H1 (cell line): ENCODE data around the gene TYR. TPM values are rescaled to one million over a fixed set of nuclear protein-coding genes. Genes with fewer than 3 reads are reported as not detected.

Source experiments
- CTCF ChIA-PET: fragments of 300-600 bp; sonication (Branson Sonifier 250); formaldehyde crosslinking; loops from one replicate; lab custom pipeline; 2021; ENCODE audit not compliant: partially characterized antibody; lab: Charles Lee
- POLR2A ChIA-PET: fragments of 300-600 bp; sonication (Branson Sonifier 250); formaldehyde crosslinking; loops from one replicate; lab custom pipeline; 2021; ENCODE audit warnings: inconsistent platforms; ENCODE audit not compliant: partially characterized antibody; lab: Charles Lee
- DNase-seq, 2 experiments: peaks; one replicate each; pipeline versions ENCODE4 v3.0.0 to v3.0.0-alpha.2; 2010 to 2022; ENCODE audit warnings: low spot score in 2 of 2, low read depth in 1 of 2, mixed read lengths in 1 of 2
- FAIRE-seq: peaks from 2 replicates; lab custom pipeline; 2011; peaks lifted over from hg19 to GRCh38; lab: Jason Lieb, UNC
- H2AFZ ChIP-seq: 2 replicates; pipeline ENCODE4 v1.8.1; 2012; ENCODE audit warnings: low read length, inconsistent platforms
- H2AK5ac ChIP-seq: 2 replicates; pipeline ENCODE4 v1.6.1; 2013; ENCODE audit warnings: low read depth, low read length
- H2BK120ac ChIP-seq: replicated peaks from 2 replicates; pipeline ENCODE3; 2013; ENCODE audit warnings: low read depth, low read length, inconsistent platforms
- H2BK12ac ChIP-seq: 2 replicates; pipeline ENCODE4 v1.6.1; 2013; ENCODE audit warnings: low read depth, low read length
- H2BK15ac ChIP-seq: 2 replicates; pipeline ENCODE4 v1.6.1; 2013; ENCODE audit warnings: low read length
- H2BK20ac ChIP-seq: 2 replicates; pipeline ENCODE4 v1.6.1; 2013; ENCODE audit warnings: low read length
- H2BK5ac ChIP-seq: 2 replicates; pipeline ENCODE4 v1.6.1; 2013; ENCODE audit warnings: low read depth, low read length
- H3K14ac ChIP-seq: 2 replicates; pipeline ENCODE4 v1.6.1; 2013; ENCODE audit warnings: inconsistent platforms; ENCODE audit not compliant: insufficient read length
- H3K18ac ChIP-seq: 2 replicates; pipeline ENCODE4 v1.6.1; 2013; ENCODE audit warnings: low read length; ENCODE audit errors: extremely low read depth
- H3K23ac ChIP-seq: 2 replicates; pipeline ENCODE4 v1.6.1; 2013; ENCODE audit warnings: inconsistent platforms; ENCODE audit not compliant: insufficient read length
- H3K23me2 ChIP-seq: 2 replicates; pipeline ENCODE4 v1.6.1; 2013; ENCODE audit warnings: low read depth, low read length
- H3K27ac ChIP-seq: 2 replicates; pipeline ENCODE4 v1.6.1; 2011; ENCODE audit warnings: low read depth, low read length, inconsistent platforms
- H3K27me3 ChIP-seq, 4 experiments: replicated peaks in 1 of 4; 1 replicate in 1 of 4; 2 replicates in 3 of 4; pipeline versions ENCODE4 v1.6.1 to v1.8.1; 2011 to 2013; ENCODE audit warnings: low read length in 3 of 4, mild to moderate bottlenecking in 3 of 4, inconsistent platforms in 2 of 4, mixed read lengths in 2 of 4, moderate library complexity in 1 of 4; ENCODE audit not compliant: control insufficient read depth in 3 of 4, insufficient read depth in 3 of 4; ENCODE audit errors: extremely low read depth in 1 of 4
- H3K36me3 ChIP-seq, 4 experiments: 2 replicates each; pipeline versions ENCODE4 v1.6.1 to v1.8.1; 2011 to 2013; ENCODE audit warnings: mild to moderate bottlenecking in 4 of 4, low read length in 3 of 4, moderate library complexity in 2 of 4, control low read depth in 1 of 4, inconsistent platforms in 1 of 4; ENCODE audit not compliant: insufficient read depth in 4 of 4, control insufficient read depth in 2 of 4
- H3K4ac ChIP-seq: replicated peaks from 2 replicates; pipeline ENCODE3; 2013; ENCODE audit warnings: low read length, low read depth, mixed read lengths, inconsistent platforms; ENCODE audit not compliant: insufficient read length
- H3K4me1 ChIP-seq, 4 experiments: replicated peaks in 1 of 4; 1 replicate in 1 of 4; 2 replicates in 3 of 4; pipeline versions ENCODE4 v1.6.1 to v1.8.1; 2011 to 2013; ENCODE audit warnings: low read length in 3 of 4, inconsistent platforms in 2 of 4, mixed read lengths in 1 of 4; ENCODE audit not compliant: insufficient read depth in 4 of 4, control insufficient read depth in 3 of 4
- H3K4me2 ChIP-seq, 2 experiments: 2 replicates each; pipeline versions ENCODE4 v1.6.1 to v1.8.1; 2011 to 2013; ENCODE audit warnings: low read depth in 2 of 2, low read length in 2 of 2, control low read depth in 1 of 2, inconsistent platforms in 1 of 2, mild to moderate bottlenecking in 1 of 2; ENCODE audit not compliant: insufficient read depth in 1 of 2
- H3K4me3 ChIP-seq, 4 experiments: fragments of 200-600, 300-600 bp in 1 of 4; sonication (generic), shearing (Covaris generic), sonication (Bioruptor Twin) in 1 of 4; 2 replicates each; pipeline versions ENCODE4 v1.5.1 to v1.8.1; 2011 to 2016; ENCODE audit warnings: low read length in 4 of 4, low read depth in 3 of 4, control low read depth in 2 of 4, inconsistent platforms in 2 of 4, mild to moderate bottlenecking in 2 of 4, mixed read lengths in 1 of 4, moderate library complexity in 1 of 4; ENCODE audit not compliant: insufficient read depth in 2 of 4; ENCODE audit errors: extremely low read depth in 1 of 4
- H3K56ac ChIP-seq: replicated peaks from 2 replicates; pipeline ENCODE3; 2013; ENCODE audit warnings: low read depth, mild to moderate bottlenecking, mixed read lengths, low read length, inconsistent platforms; ENCODE audit not compliant: insufficient read length
- H3K79me1 ChIP-seq: 2 replicates; pipeline ENCODE4 v1.6.1; 2013; ENCODE audit warnings: low read depth, low read length, control low read depth
- H3K79me2 ChIP-seq, 2 experiments: 2 replicates each; pipeline versions ENCODE4 v1.6.1 to v1.8.1; 2012 to 2013; ENCODE audit warnings: low read length in 2 of 2, mild to moderate bottlenecking in 2 of 2, inconsistent platforms in 1 of 2; ENCODE audit not compliant: insufficient read depth in 2 of 2, control insufficient read depth in 1 of 2
- H3K9ac ChIP-seq, 4 experiments: replicated peaks in 1 of 4; 1 replicate in 1 of 4; 2 replicates in 3 of 4; pipeline versions ENCODE4 v1.6.1 to v1.8.1; 2011 to 2013; ENCODE audit warnings: low read depth in 3 of 4, low read length in 3 of 4, control low read depth in 2 of 4, mild to moderate bottlenecking in 2 of 4, moderate library complexity in 2 of 4, inconsistent platforms in 1 of 4; ENCODE audit errors: extremely low read depth in 1 of 4
- H3K9me3 ChIP-seq, 2 experiments: 2 replicates each; pipeline versions ENCODE4 v1.6.1 to v1.8.1; 2012 to 2013; ENCODE audit warnings: mild to moderate bottlenecking in 2 of 2, moderate library complexity in 2 of 2, control low read depth in 1 of 2, inconsistent platforms in 1 of 2, low read depth in 1 of 2, low read length in 1 of 2, mixed read lengths in 1 of 2; ENCODE audit not compliant: insufficient read depth in 2 of 2
- H4K20me1 ChIP-seq, 2 experiments: replicated peaks in 1 of 2; 2 replicates each; pipeline versions ENCODE3 to v1.8.1; 2011 to 2013; ENCODE audit warnings: inconsistent platforms in 2 of 2, low read length in 2 of 2, mild to moderate bottlenecking in 1 of 2; ENCODE audit not compliant: insufficient read depth in 2 of 2, control insufficient read depth in 1 of 2
- H4K5ac ChIP-seq: 2 replicates; pipeline ENCODE4 v1.6.1; 2013; ENCODE audit warnings: low read length, low read depth, mixed read lengths, inconsistent platforms; ENCODE audit not compliant: insufficient read length
- H4K8ac ChIP-seq: 2 replicates; pipeline ENCODE4 v1.8.0; 2013; ENCODE audit warnings: mild to moderate bottlenecking, moderate library complexity, low read length, inconsistent platforms; ENCODE audit not compliant: insufficient read depth; ENCODE audit errors: extremely low read depth
- H4K91ac ChIP-seq: replicated peaks from 2 replicates; pipeline ENCODE3; 2013; ENCODE audit warnings: low read length, mixed read lengths, inconsistent platforms; ENCODE audit not compliant: insufficient read length
- MAFK ChIP-seq: IDR thresholded peaks from 2 replicates; pipeline ENCODE4 v1.6.1; 2012; ENCODE audit warnings: low read depth, mild to moderate bottlenecking, improper control_type of control experiment, low read length
- SIN3A ChIP-seq, 2 experiments: IDR thresholded peaks in 1 of 2; conservative IDR thresholded peaks in 1 of 2; 2 replicates each; pipeline ENCODE4 v1.6.1; 2011 to 2012; ENCODE audit warnings: low read length in 2 of 2, improper control_type of control experiment in 1 of 2, low read depth in 1 of 2, mild to moderate bottlenecking in 1 of 2
- WGBS, 2 experiments: shearing (Covaris generic) in 1 of 2; methylation state at CpG; one replicate each; pipeline versions ENCODE4 v1.1.6 to v1.1.7; 2013 to 2015; ENCODE audit warnings: low lambda C conversion rate in 2 of 2, mixed read lengths in 2 of 2, inconsistent platforms in 1 of 2, low coverage in 1 of 2, missing lambda C conversion rate in 1 of 2; ENCODE audit not compliant: insufficient replicate concordance in 2 of 2, insufficient coverage in 1 of 2, insufficient read length in 1 of 2; ENCODE audit errors: extremely low coverage in 1 of 2, missing lambda C conversion rate in 1 of 2; 5-methylcytosine and 5-hydroxymethylcytosine counted together
- polyA plus RNA-seq, 7 experiments: library from polyadenylated mRNA; depleted of rRNA in 3 of 7; stranded (reverse) in 5 of 7; unstranded in 2 of 7; fragments of >200 nt in 5 of 7; fragments of 200-250 nt in 2 of 7; gene quantifications; 1 replicate in 5 of 7; 2 replicates in 1 of 7; 4 replicates in 1 of 7; pipeline versions ENCODE4 v1.2.1 to v1.2.3, GENCODE V29; 2011 to 2013; ENCODE audit warnings: missing spikeins in 2 of 7, mixed read lengths in 2 of 7
- total RNA-seq: library from RNA; stranded (reverse); fragmentation: NEBNext Ultra II Directional; extraction: Animal tissue kit (Norgen Biotek cat#: 25700); gene quantifications from 2 replicates; pipeline ENCODE4 v1.2.1, GENCODE V29; 2021

The TYR gene
- total and polyA plus RNA-seq, 2 of the 8 experiments (the other 6 are each of a cell fraction or from before 2014, with no cell fraction given) = not detected

GRCh38 chr11:89249196-89249595 lies 71.5 kb downstream of the TYR start:
- Histone ChIP-seq H3K9me3 (no peaks in the 10 kb centered on the region), H3K27me3 (no peaks in the 10 kb centered on the region), H2BK20ac (no peak overlapping the region), H3K14ac (no peak overlapping the region), H3K18ac (no peak overlapping the region), H4K5ac (no peak overlapping the region), H2BK120ac (no peak overlapping the region), H2BK12ac (no peak overlapping the region), H3K4me1 (no peaks in the 10 kb centered on the region), H4K8ac (no peak overlapping the region), H3K27ac (no peak overlapping the region), H3K4me3 (no peak overlapping the region), H4K91ac (no peak overlapping the region), H2BK15ac (no peak overlapping the region), H3K23me2 (no peaks in the 10 kb centered on the region), H3K79me2 (no peaks in the 10 kb centered on the region), H3K4ac (no peak overlapping the region), H4K20me1 (no peaks in the 10 kb centered on the region), H3K4me2 (no peak overlapping the region), H3K79me1 (no peaks in the 10 kb centered on the region), H2BK5ac (no peak overlapping the region), H2AK5ac (no peak overlapping the region), H3K9ac (no peak overlapping the region), H3K56ac (no peak overlapping the region), H2AFZ (no peak overlapping the region), H3K36me3 (no peaks in the 10 kb centered on the region), H3K23ac (no peak overlapping the region)
- DNase-seq = no peak
- ChIA-PET CTCF (interaction anchor here (0.6 kb wide), 1 partner anchor 1161 kb away, joined by 3 read pairs; no protein-coding TSS in a partner anchor), POLR2A (no interaction called here)
- TF ChIP-seq SIN3A (conservative IDR thresholded peaks at IDR 0.05 in 1 of 2, IDR thresholded peaks at IDR 0.05 in 1 of 2; ENCODE audit: low read depth in 1 of 2, low read length in 2 of 2) (no peak), MAFK (0 out of 2 replicates have a peak, but pooled peaks have one; percentile 49)
- FAIRE-seq = no peak
- 75% methylated on average over 1 of the region's 2 CpGs; no CpG with 5 or more reads in 1 of the 2 experiments for WGBS, 2 experiments
